ENCODE results near the gene NTN5. TPM values are rescaled to one million over a fixed set of nuclear protein-coding genes. Genes with fewer than 3 reads are reported as not detected.
A peak's percentile ranks its signal among the peaks of the same experiment; 100 is the strongest.

Gene NTN5
- total RNA-seq, 2 donors from 2014 or later, result 0.32 TPM; not detected in 1

DNA sequence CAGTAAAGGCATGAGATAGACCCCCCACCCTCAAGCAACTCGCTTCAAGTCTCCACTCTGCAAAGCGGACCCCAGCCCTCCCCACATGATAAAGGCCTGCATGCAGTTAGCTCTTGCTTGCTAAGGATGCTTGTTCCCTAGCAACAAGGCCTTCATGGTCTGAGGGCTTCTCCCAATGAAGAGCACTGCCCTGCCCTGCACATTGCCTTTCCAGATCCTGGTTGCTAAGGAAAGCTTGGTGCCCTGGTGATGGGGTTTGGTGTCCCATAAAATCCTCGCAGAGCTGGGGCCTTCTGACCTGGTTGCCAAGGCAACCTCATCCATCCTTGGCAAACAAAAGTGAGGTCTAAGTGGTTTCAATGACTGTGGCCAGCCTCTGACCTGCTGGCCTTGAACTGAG lies 41.6 kb downstream of the NTN5 start:
- TF ChIP-seq, protein P1, sequence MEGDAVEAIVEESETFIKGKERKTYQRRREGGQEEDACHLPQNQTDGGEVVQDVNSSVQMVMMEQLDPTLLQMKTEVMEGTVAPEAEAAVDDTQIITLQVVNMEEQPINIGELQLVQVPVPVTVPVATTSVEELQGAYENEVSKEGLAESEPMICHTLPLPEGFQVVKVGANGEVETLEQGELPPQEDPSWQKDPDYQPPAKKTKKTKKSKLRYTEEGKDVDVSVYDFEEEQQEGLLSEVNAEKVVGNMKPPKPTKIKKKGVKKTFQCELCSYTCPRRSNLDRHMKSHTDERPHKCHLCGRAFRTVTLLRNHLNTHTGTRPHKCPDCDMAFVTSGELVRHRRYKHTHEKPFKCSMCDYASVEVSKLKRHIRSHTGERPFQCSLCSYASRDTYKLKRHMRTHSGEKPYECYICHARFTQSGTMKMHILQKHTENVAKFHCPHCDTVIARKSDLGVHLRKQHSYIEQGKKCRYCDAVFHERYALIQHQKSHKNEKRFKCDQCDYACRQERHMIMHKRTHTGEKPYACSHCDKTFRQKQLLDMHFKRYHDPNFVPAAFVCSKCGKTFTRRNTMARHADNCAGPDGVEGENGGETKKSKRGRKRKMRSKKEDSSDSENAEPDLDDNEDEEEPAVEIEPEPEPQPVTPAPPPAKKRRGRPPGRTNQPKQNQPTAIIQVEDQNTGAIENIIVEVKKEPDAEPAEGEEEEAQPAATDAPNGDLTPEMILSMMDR (IDR thresholded peaks at IDR 0.05), result no peak
- no peak overlapping the region for H3K4me3 ChIP-seq
- H3K9me3 ChIP-seq, result no peaks in the 10 kb centered on the region
- intact Hi-C loops (cut with DNase I), result no loop called here
- peaks cover 47% of the 10 kb centered on the region for H3K4me1 ChIP-seq
- DNase-seq, result no peak
- H3K36me3 ChIP-seq, result no peaks in the 10 kb centered on the region
- H3K27me3 ChIP-seq, result no peaks in the 10 kb centered on the region
- peak overlapping the region; percentile 85 for H3K27ac ChIP-seq
- peak overlapping the region; percentile 48 to 57 for H3K9ac ChIP-seq (ENCODE audit: low read depth in 2 of 2, low read length in 2 of 2)

DNA sequence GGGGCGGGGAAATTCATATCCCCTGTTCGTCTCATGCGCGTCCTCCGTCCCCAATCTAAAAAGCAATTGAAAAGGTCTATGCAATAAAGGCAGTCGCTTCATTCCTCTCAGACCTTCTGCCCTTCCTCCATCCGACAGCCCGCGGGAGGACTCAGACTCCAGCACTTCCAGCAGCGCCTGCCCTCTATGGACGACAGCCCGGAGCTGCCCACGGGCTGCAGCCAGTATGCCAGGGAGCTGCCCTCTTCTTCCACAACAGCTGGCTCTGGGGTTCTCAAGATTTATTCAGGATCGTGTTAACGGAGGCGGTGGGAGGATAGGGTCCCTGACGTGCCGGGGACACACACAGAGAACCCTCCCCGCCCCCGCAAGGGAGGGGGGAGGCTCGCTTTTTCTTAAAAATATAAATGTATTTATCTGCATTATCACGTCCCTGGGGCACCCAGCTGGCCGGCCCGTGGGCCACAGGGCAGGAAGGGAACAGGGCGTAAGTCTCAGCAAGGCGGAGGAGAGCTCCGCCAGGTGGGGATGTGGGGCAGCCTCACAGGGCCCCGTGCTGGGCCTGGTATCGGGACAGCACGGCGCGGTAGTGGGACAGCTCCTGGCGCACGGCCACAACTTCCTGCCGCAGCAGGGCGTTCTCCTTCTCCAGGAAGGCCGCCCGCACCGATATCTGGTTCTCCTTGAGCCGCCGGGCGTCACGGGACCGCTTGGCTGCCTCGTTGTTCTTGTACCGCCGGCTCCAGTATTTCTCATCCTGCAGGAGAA lies 42.3 kb downstream of the NTN5 start:
- TF ChIP-seq, protein P1 (IDR thresholded peaks at IDR 0.05), result no peak
- intact Hi-C loops (cut with DNase I), result no loop called here
- Histone ChIP-seq H3K36me3 (no peaks in the 10 kb centered on the region), H3K27ac (peak overlapping the region; percentile 85), H3K4me1 (peaks cover 47% of the 10 kb centered on the region), H3K4me3 (peak overlapping the region; percentile 8), H3K9ac (ENCODE audit: low read depth in 2 of 2, low read length in 2 of 2) (peak overlapping the region; percentile 48 to 57), H3K9me3 (no peaks in the 10 kb centered on the region), H3K27me3 (no peaks in the 10 kb centered on the region)
- DNase-seq, result peak; percentile 69

DNA sequence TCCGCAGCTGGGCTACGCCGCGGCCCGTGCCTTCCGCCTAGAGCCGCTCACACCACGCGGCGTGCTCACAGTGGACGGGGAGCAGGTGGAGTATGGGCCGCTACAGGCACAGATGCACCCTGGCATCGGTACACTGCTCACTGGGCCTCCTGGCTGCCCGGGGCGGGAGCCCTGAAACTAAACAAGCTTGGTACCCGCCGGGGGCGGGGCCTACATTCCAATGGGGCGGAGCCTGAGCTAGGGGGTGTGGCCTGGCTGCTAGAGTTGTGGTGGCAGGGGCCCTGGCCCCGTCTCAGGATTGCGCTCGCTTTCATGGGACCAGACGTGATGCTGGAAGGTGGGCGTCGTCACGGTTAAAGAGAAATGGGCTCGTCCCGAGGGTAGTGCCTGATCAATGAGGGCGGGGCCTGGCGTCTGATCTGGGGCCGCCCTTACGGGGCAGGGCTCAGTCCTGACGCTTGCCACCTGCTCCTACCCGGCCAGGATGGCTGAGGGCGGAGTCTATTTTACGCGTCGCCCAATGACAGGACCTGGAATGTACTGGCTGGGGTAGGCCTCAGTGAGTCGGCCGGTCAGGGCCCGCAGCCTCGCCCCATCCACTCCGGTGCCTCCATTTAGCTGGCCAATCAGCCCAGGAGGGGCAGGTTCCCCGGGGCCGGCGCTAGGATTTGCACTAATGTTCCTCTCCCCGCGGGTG lies 43.1 kb downstream of the NTN5 start:
- Histone ChIP-seq H3K9me3 (no peaks in the 10 kb centered on the region), H3K4me1 (peaks cover 42% of the 10 kb centered on the region), H3K36me3 (no peaks in the 10 kb centered on the region), H3K4me3 (peak overlapping the region; percentile 8), H3K27me3 (no peaks in the 10 kb centered on the region), H3K27ac (peak overlapping the region; percentile 85), H3K9ac (ENCODE audit: low read depth in 2 of 2, low read length in 2 of 2) (peak overlapping the region; percentile 48 to 57)
- TF ChIP-seq, protein P1 (IDR thresholded peaks at IDR 0.05), result no peak
- intact Hi-C loops (cut with DNase I), result no loop called here
- DNase-seq, result peak; percentile 92

DNA sequence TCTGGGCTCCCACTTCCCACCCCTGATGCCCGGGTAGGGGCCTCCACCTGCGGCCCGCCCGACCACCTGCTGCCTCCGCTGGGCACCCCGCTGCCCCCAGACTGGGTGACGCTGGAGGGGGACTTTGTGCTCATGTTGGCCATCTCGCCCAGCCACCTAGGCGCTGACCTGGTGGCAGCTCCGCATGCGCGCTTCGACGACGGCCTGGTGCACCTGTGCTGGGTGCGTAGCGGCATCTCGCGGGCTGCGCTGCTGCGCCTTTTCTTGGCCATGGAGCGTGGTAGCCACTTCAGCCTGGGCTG lies 43.6 kb downstream of the NTN5 start:
- TF ChIP-seq, protein P1 (IDR thresholded peaks at IDR 0.05), result no peak
- H3K36me3 ChIP-seq, result no peaks in the 10 kb centered on the region
- no peak for DNase-seq
- no peak overlapping the region for H3K4me3 ChIP-seq
- no peaks in the 10 kb centered on the region for H3K9me3 ChIP-seq
- no peak overlapping the region for H3K9ac ChIP-seq (ENCODE audit: low read depth in 2 of 2, low read length in 2 of 2)
- H3K27me3 ChIP-seq, result no peaks in the 10 kb centered on the region
- H3K4me1 ChIP-seq, result peaks cover 40% of the 10 kb centered on the region
- H3K27ac ChIP-seq, result peak overlapping the region; percentile 85
- intact Hi-C loops (cut with DNase I), result no loop called here

DNA sequence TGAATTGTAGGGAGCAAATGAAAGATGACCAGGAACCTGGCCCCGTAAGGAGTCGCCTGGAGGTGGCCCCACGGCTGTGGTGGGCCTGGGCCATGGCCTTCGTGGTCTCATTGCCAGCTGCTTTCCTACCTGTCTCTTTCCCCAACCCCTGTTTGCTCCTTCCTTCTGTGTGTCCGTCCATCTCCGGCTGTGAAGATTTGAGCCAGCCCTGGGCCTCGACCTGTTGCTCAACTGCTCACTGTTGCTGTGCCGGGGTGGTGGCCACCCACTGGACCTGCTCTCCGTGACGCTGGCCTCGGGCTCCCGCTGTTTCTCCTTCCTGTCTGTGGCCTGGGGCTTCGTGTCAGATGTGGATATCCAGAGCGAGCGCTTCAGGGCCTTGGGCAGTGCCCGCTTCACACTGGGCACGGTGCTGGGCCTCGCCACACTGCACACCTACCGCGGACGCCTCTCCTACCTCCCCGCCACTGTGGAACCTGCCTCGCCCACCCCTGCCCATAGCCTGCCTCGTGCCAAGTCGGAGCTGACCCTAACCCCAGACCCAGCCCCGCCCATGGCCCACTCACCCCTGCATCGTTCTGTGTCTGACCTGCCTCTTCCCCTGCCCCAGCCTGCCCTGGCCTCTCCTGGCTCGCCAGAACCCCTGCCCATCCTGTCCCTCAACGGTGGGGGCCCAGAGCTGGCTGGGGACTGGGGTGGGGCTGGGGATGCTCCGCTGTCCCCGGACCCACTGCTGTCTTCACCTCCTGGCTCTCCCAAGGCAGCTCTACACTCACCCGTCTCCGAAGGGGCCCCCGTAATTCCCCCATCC lies 44.1 kb downstream of the NTN5 start:
- H3K27ac ChIP-seq, result peak overlapping the region; percentile 85
- H3K4me1 ChIP-seq, result peaks cover 35% of the 10 kb centered on the region
- DNase-seq, result no peak
- no peaks in the 10 kb centered on the region for H3K27me3 ChIP-seq
- TF ChIP-seq, protein P1 (IDR thresholded peaks at IDR 0.05), result no peak
- no peak overlapping the region for H3K4me3 ChIP-seq
- no peaks in the 10 kb centered on the region for H3K36me3 ChIP-seq
- intact Hi-C loops (cut with DNase I), result no loop called here
- H3K9me3 ChIP-seq, result no peaks in the 10 kb centered on the region
- H3K9ac ChIP-seq (ENCODE audit: low read depth in 2 of 2, low read length in 2 of 2), result peak overlapping the region in 1 of 2 donors; percentile 67

All from colonic mucosa (tissue), 4 donors.